Endothelial cell of umbilical vein (primary cell): ENCODE results near the gene EDA. TPM values are rescaled to one million over a fixed set of nuclear protein-coding genes. Genes with fewer than 3 reads are reported as not detected.

Source experiments
- BruUV-seq: library from RNA; stranded (reverse); fragments of 400-500 nt; replicated peaks from 2 replicates; lab custom pipeline; 2021; lab: Mats Ljungman, UMichigan
- CTCF ChIA-PET: fragments of 300-600, 350-600 bp; sonication (Branson Sonifier 250); formaldehyde crosslinking; loops from one replicate; lab custom pipeline; 2021; ENCODE audit warnings: antibody characterized with exemption, inconsistent platforms; lab: Charles Lee
- POLR2A ChIA-PET: fragments of 300-600, 350-600 bp; sonication (Branson Sonifier 250); formaldehyde crosslinking; loops from one replicate; lab custom pipeline; 2021; ENCODE audit warnings: antibody characterized with exemption, inconsistent platforms; lab: Charles Lee
- DNase-seq: peaks from one replicate; pipeline ENCODE4 v3.0.0-alpha.2; 2011; ENCODE audit warnings: low read depth, low spot score
- FAIRE-seq: peaks from 2 replicates; lab custom pipeline; 2011; peaks lifted over from hg19 to GRCh38; lab: Jason Lieb, UNC
- H2AFZ ChIP-seq: 2 replicates; pipeline ENCODE4 v1.6.0; 2012; ENCODE audit warnings: low read depth, low read length, control low read depth, inconsistent platforms
- H3K27ac ChIP-seq: 2 replicates; pipeline ENCODE4 v1.5.1; 2011; ENCODE audit warnings: low read depth, mild to moderate bottlenecking, control low read depth, low read length, moderate library complexity; ENCODE audit not compliant: insufficient read depth
- H3K27me3 ChIP-seq, 2 experiments: 2 replicates each; pipeline versions ENCODE4 v1.6.0 to v1.6.1; 2011; ENCODE audit warnings: low read length in 2 of 2, mixed read lengths in 1 of 2; ENCODE audit not compliant: control insufficient read depth in 2 of 2, insufficient read depth in 2 of 2
- H3K36me3 ChIP-seq, 2 experiments: 2 replicates in 1 of 2; 3 replicates in 1 of 2; pipeline ENCODE4 v1.5.1; 2011; ENCODE audit warnings: low read length in 2 of 2, mild to moderate bottlenecking in 1 of 2, moderate library complexity in 1 of 2; ENCODE audit not compliant: control insufficient read depth in 2 of 2, insufficient read depth in 2 of 2; ENCODE audit errors: extremely low read depth in 1 of 2
- H3K4me1 ChIP-seq: 3 replicates; pipeline ENCODE4 v1.5.1; 2011; ENCODE audit warnings: mild to moderate bottlenecking, low read length; ENCODE audit not compliant: control insufficient read depth, insufficient read depth; ENCODE audit errors: extremely low read depth
- H3K4me2 ChIP-seq: 2 replicates; pipeline ENCODE4 v1.6.1; 2011; ENCODE audit warnings: low read length, control low read depth, mixed read lengths; ENCODE audit not compliant: insufficient read depth
- H3K4me3 ChIP-seq, 3 experiments: fragments of 200-600 bp in 1 of 3; sonication (generic), shearing (Covaris generic) in 1 of 3; replicated peaks in 1 of 3; 2 replicates each; pipeline ENCODE4 v1.5.1; 2011 to 2016; ENCODE audit warnings: control low read depth in 3 of 3, low read length in 3 of 3, mild to moderate bottlenecking in 2 of 3, inconsistent platforms in 1 of 3, low read depth in 1 of 3, moderate library complexity in 1 of 3; ENCODE audit not compliant: insufficient read depth in 1 of 3
- H3K79me2 ChIP-seq: 2 replicates; pipeline ENCODE4 v1.6.0; 2012; ENCODE audit warnings: low read length, inconsistent platforms; ENCODE audit not compliant: control insufficient read depth, insufficient read depth
- H3K9ac ChIP-seq: replicated peaks from 2 replicates; pipeline ENCODE3; 2011; ENCODE audit warnings: low read length, control low read depth; ENCODE audit not compliant: insufficient read depth; ENCODE audit errors: extremely low read depth
- H3K9me1 ChIP-seq: replicated peaks from 3 replicates; pipeline ENCODE4 v1.6.0; 2011; ENCODE audit warnings: mild to moderate bottlenecking, low read length; ENCODE audit not compliant: control insufficient read depth, insufficient read depth; ENCODE audit errors: extremely low read depth
- H3K9me3 ChIP-seq: replicated peaks from 2 replicates; pipeline ENCODE4 v1.5.1; 2012; ENCODE audit warnings: low read length, inconsistent platforms; ENCODE audit not compliant: control insufficient read depth, insufficient read depth
- H4K20me1 ChIP-seq: replicated peaks from 2 replicates; pipeline ENCODE3; 2011; ENCODE audit warnings: mild to moderate bottlenecking, low read length; ENCODE audit not compliant: control insufficient read depth, insufficient read depth; ENCODE audit errors: extremely low read depth
- EZH2 ChIP-seq: IDR thresholded peaks from 2 replicates; pipeline ENCODE4 v1.6.1; 2012; ENCODE audit warnings: borderline replicate concordance, low read depth, mild to moderate bottlenecking, moderate library complexity, low read length, inconsistent platforms; ENCODE audit not compliant: severe bottlenecking
- FOS ChIP-seq: IDR thresholded peaks from 2 replicates; pipeline ENCODE4 v1.6.1; 2011; ENCODE audit warnings: mild to moderate bottlenecking, low read length, moderate library complexity, borderline replicate concordance; ENCODE audit not compliant: insufficient read depth
- GATA2 ChIP-seq: IDR thresholded peaks from 2 replicates; pipeline ENCODE4 v1.7.0; 2011; ENCODE audit warnings: low read depth, mild to moderate bottlenecking, moderate library complexity, mixed read lengths, low read length; ENCODE audit not compliant: insufficient read length, insufficient read depth
- JUN ChIP-seq: IDR thresholded peaks from 2 replicates; pipeline ENCODE4 v1.6.1; 2011; ENCODE audit warnings: borderline replicate concordance, low read depth; ENCODE audit not compliant: insufficient read length, insufficient read depth
- MYC ChIP-seq: IDR thresholded peaks from one replicate; pipeline ENCODE4 v1.6.1; 2011; ENCODE audit warnings: mild to moderate bottlenecking, low read depth, low read length
- POLR2A ChIP-seq: IDR thresholded peaks from 2 replicates; pipeline ENCODE4 v1.6.1; 2012; ENCODE audit warnings: low read depth, mild to moderate bottlenecking, control low read depth, low read length
- POLR2AphosphoS5 ChIP-seq: IDR thresholded peaks from 2 replicates; pipeline ENCODE4 v1.6.1; 2012; ENCODE audit warnings: low read depth, mild to moderate bottlenecking, control low read depth, low read length, moderate library complexity; ENCODE audit not compliant: insufficient read depth
- dilution Hi-C: fragments of 300-500 bp; cut with MboI; formaldehyde crosslinking; loops from one replicate; pipeline ENCODE4 v1.15.0; 2019; ENCODE audit warnings: low sequenced_read_pairs; ENCODE audit not compliant: extremely low pct_ligation_motif_present
- intact Hi-C: fragments of 100-400 bp; cut with micrococcal nuclease; formaldehyde crosslinking; loops from one replicate; pipeline ENCODE4 v1.10.0; 2022
- polyA plus RNA-seq, 4 experiments: library from polyadenylated mRNA; depleted of rRNA in 3 of 4; stranded (reverse) in 3 of 4; unstranded in 1 of 4; fragments of >200 nt; gene quantifications; 2 replicates each; pipeline versions ENCODE4 v1.2.1 to v1.2.3, GENCODE V29; 2011 to 2012; ENCODE audit warnings: missing spikeins in 1 of 4
- total RNA-seq: library from RNA; stranded (reverse); gene quantifications from 2 replicates; pipeline ENCODE4 v1.2.3, GENCODE V29; 2021
- TF ChIP-seq, protein P1 (sequence below), 2 donors: IDR thresholded peaks; 1 replicate in 1 of 2; 2 replicates in 1 of 2; pipeline ENCODE4 v1.5.1; 2011; ENCODE audit warnings: low read length in 2 of 2, mild to moderate bottlenecking in 2 of 2, moderate library complexity in 2 of 2, control low read depth in 1 of 2, inconsistent platforms in 1 of 2, low read depth in 1 of 2; ENCODE audit not compliant: insufficient read depth in 1 of 2; ENCODE audit errors: extremely low read depth in 1 of 2
- TF ChIP-seq, protein P2 (sequence below): IDR thresholded peaks from 2 replicates; pipeline ENCODE4 v1.6.1; 2011; ENCODE audit not compliant: insufficient read depth, insufficient read length

Gene EDA
- total and polyA plus RNA-seq, 2 donors (not counting 3 experiments of a cell fraction or from before 2014, with no cell fraction given): 0.37 to 1.2 TPM

DNA sequence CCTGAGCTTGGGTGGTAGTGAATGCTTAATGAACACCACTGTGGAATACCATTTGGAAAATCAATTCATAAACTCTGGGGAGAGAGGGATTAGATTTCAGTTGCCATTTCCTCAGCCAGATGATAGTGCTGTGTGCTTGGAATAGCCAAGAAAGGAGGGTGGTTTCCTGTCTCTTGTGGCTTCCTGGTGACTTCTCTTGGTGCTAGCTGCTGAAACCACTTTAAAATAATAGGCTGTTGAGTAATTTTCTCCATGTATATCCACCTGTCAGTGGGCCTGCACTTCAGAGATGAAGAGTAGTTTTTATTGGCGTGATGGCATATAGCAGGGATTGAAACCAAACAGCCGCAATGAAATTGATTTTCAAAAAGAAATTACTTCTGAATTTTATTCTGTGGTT, 11.8 kb downstream of the EDA start:
- dilution Hi-C loops (no loop called here), intact Hi-C loops (no loop called here)
- FAIRE-seq (no peak), DNase-seq (no peak)
- Histone ChIP-seq H3K9me3 (no peaks in the 10 kb centered on the region), H3K27ac (no peak overlapping the region), H3K4me1 (no peaks in the 10 kb centered on the region), H3K4me3 (no peak overlapping the region), H3K9ac (no peak overlapping the region), H3K9me1 (no peaks in the 10 kb centered on the region), H3K27me3 (no peaks in the 10 kb centered on the region), H3K79me2 (no peaks in the 10 kb centered on the region), H4K20me1 (no peaks in the 10 kb centered on the region), H3K4me2 (no peak overlapping the region), H2AFZ (no peak overlapping the region), H3K36me3 (no peaks in the 10 kb centered on the region)
- BruUV-seq: no TSS peak
- ChIA-PET CTCF (no interaction called here), POLR2A (no interaction called here)
- TF ChIP-seq POLR2AphosphoS5: no peak
- no peak for TF ChIP-seq GATA2
- TF ChIP-seq, protein P1, sequence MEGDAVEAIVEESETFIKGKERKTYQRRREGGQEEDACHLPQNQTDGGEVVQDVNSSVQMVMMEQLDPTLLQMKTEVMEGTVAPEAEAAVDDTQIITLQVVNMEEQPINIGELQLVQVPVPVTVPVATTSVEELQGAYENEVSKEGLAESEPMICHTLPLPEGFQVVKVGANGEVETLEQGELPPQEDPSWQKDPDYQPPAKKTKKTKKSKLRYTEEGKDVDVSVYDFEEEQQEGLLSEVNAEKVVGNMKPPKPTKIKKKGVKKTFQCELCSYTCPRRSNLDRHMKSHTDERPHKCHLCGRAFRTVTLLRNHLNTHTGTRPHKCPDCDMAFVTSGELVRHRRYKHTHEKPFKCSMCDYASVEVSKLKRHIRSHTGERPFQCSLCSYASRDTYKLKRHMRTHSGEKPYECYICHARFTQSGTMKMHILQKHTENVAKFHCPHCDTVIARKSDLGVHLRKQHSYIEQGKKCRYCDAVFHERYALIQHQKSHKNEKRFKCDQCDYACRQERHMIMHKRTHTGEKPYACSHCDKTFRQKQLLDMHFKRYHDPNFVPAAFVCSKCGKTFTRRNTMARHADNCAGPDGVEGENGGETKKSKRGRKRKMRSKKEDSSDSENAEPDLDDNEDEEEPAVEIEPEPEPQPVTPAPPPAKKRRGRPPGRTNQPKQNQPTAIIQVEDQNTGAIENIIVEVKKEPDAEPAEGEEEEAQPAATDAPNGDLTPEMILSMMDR (IDR thresholded peaks at IDR 0.05; ENCODE audit: extremely low read depth in 1 of 2, insufficient read depth in 1 of 2, low read depth in 1 of 2, low read length in 2 of 2): no peak
- no peak for TF ChIP-seq FOS
- TF ChIP-seq JUN: no peak
- no peak for TF ChIP-seq POLR2A
- no peak for TF ChIP-seq MYC
- no peak for TF ChIP-seq EZH2
- TF ChIP-seq, protein P2, sequence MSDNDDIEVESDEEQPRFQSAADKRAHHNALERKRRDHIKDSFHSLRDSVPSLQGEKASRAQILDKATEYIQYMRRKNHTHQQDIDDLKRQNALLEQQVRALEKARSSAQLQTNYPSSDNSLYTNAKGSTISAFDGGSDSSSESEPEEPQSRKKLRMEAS: no peak
